Measurements from ENCODE around the gene GSK3B.

DNA sequence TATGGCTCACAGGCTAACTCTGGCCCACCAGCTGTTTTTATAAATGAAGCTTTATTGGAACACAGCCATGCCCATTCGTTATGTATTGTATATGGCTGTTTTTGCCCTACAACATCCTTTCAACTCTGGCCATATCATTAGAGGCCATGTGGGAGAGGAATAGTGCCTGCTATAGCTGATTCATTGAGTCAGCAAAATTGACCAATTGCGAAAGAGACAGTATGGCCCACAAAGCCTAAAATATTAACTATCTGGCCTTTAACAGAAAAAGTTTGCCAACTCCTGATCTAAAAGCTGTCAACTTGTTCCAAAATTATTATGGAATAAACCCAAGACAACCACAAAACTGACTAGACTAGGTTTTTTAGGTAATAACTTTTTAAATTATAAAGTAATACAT, 311.0 kb downstream of the GSK3B start:
- TF ChIP-seq POLR2A (IDR thresholded peaks at IDR 0.05) = no peak
- no peak for TF ChIP-seq CTCF (IDR thresholded peaks at IDR 0.05)
